GM12874 (cell line): Measurements from ENCODE around the gene NPL.

Experiments used
- CTCF ChIP-seq: IDR thresholded peaks from 2 replicates; pipeline ENCODE4 v1.5.1; 2011; ENCODE audit warnings: low read depth, mild to moderate bottlenecking, control low read depth, low read length, moderate library complexity; ENCODE audit not compliant: insufficient read depth

The NPL gene

GRCh38 chr1:182875889-182876288 lies 86.3 kb downstream of the NPL start:
- no peak for TF ChIP-seq CTCF

- no peak for TF ChIP-seq CTCF
These were observed 87.8 kb downstream of the NPL start for GRCh38 chr1:182877331-182877730.

- no peak for TF ChIP-seq CTCF
These were observed 88.3 kb downstream of the NPL start for GRCh38 chr1:182877842-182878241.
